Esophagus muscularis mucosa (tissue), 4 donors: ENCODE measurements around the gene PLEKHD1. TPM values are rescaled to one million over a fixed set of nuclear protein-coding genes. Genes with fewer than 3 reads are reported as not detected.

Source experiments
- DNase-seq: peaks from one replicate; pipeline ENCODE4 v3.0.0-alpha.2; 2017; ENCODE audit errors: extremely low spot score
- H3K27ac ChIP-seq, 4 donors: fragments of 200-600 bp; sonication (generic); replicated peaks in 1 of 4; 1 replicate in 3 of 4; 2 replicates in 1 of 4; pipeline ENCODE4 v1.5.1; 2016 to 2019; ENCODE audit warnings: mild to moderate bottlenecking in 1 of 4
- H3K27me3 ChIP-seq, 4 donors: fragments of 200-600 bp; sonication (generic); one replicate each; pipeline versions ENCODE4 v1.5.1 to v1.6.0; 2016 to 2019
- H3K36me3 ChIP-seq, 4 donors: fragments of 200-600 bp; sonication (generic); one replicate each; pipeline ENCODE4 v1.5.1; 2016 to 2019
- H3K4me1 ChIP-seq, 4 donors: fragments of 200-600 bp; sonication (generic); one replicate each; pipeline ENCODE4 v1.5.1; 2016 to 2019
- H3K4me3 ChIP-seq, 4 donors: fragments of 200-600 bp; sonication (generic); 1 replicate in 2 of 4; 2 replicates in 2 of 4; pipeline ENCODE4 v1.5.1; 2016 to 2019; ENCODE audit warnings: mild to moderate bottlenecking in 4 of 4, moderate library complexity in 1 of 4
- H3K9me3 ChIP-seq, 4 donors: fragments of 200-600 bp; sonication (generic); 1 replicate in 3 of 4; 2 replicates in 1 of 4; pipeline ENCODE4 v1.5.1; 2016 to 2019
- CTCF ChIP-seq, 3 experiments: fragments of 200-600 bp in 2 of 3; fragments of 450-650 bp in 1 of 3; sonication (generic) in 2 of 3; IDR thresholded peaks; one replicate each; pipeline ENCODE4 v1.5.1; 2017 to 2019; ENCODE audit warnings: antibody characterized with exemption in 3 of 3, mild to moderate bottlenecking in 2 of 3, moderate library complexity in 1 of 3
- EP300 ChIP-seq: sonication (generic); formaldehyde crosslinking; IDR thresholded peaks from one replicate; pipeline ENCODE4 v1.6.1; 2017; ENCODE audit warnings: antibody characterized with exemption
- POLR2A ChIP-seq: fragments of 450-650 bp; IDR thresholded peaks from one replicate; pipeline ENCODE4 v1.6.1; 2017; ENCODE audit warnings: antibody characterized with exemption, moderate library complexity, mild to moderate bottlenecking, low read depth
- POLR2AphosphoS5 ChIP-seq, 2 donors: sonication (generic); formaldehyde crosslinking; IDR thresholded peaks; one replicate each; pipeline ENCODE4 v1.6.1; 2017; ENCODE audit warnings: antibody characterized with exemption in 2 of 2
- WGBS: methylation state at CpG from one replicate; pipeline ENCODE4 v1.1.5; 2018; 5-methylcytosine and 5-hydroxymethylcytosine counted together
- intact Hi-C: fragments of 100-400 bp; cut with DNase I; formaldehyde crosslinking; loops from one replicate; pipeline ENCODE4 v1.15.1; 2023
- total RNA-seq, 4 donors: library from RNA; depleted of rRNA; stranded (reverse); fragments of >200 nt; gene quantifications; one replicate each; pipeline versions ENCODE4 v1.1.0 to v1.2.1, GENCODE V29; 2016

The PLEKHD1 gene
- total RNA-seq, 4 donors from 2014 or later: 0.17 TPM; not detected in 3

- Histone ChIP-seq H3K4me3 (peak within 1 kb of the TSS; percentile 17 to 62 (median 45)), H3K4me1 (peaks cover 28 to 43% (median 39%) of the 10 kb centered on the region in 4 donors), H3K9me3 (no peaks in the 10 kb centered on the region), H3K36me3 (no peaks in the 10 kb centered on the region), H3K27me3 (peaks cover 0 to 94% (median 54%) of the 10 kb centered on the region in 4 donors), H3K27ac (no peak within 1 kb of the TSS)
- under 1% methylated on average over 21 of the region's 52 CpGs for WGBS
- TF ChIP-seq CTCF (IDR thresholded peaks at IDR 0.05) (peak; percentile 62 to 79 (median 69)), EP300 (no peak), POLR2A (no peak)
- intact Hi-C loops: loop anchor here (5.0 kb wide), 1 partner anchor 37 kb away; no protein-coding TSS in a partner anchor
- no peak for DNase-seq
These were observed 89.9 kb downstream of the PLEKHD1 start, which contains the start of gene CCDC177 for GRCh38 chr14:69574263-69574953. TSS of gene CCDC177 (minus strand) at chr14:69574871. CDS start at chr14:69573622, 1,249 bp downstream.

- Histone ChIP-seq H3K4me3 (peak overlapping the region; percentile 17 to 62 (median 45)), H3K36me3 (no peaks in the 10 kb centered on the region), H3K27ac (no peak overlapping the region), H3K4me1 (peaks cover 28 to 43% (median 39%) of the 10 kb centered on the region in 4 donors), H3K27me3 (peaks cover 0 to 89% (median 51%) of the 10 kb centered on the region in 4 donors), H3K9me3 (no peaks in the 10 kb centered on the region)
- TF ChIP-seq EP300 (no peak), CTCF (IDR thresholded peaks at IDR 0.05) (peak in 1 of 3 experiments; percentile 4)
- intact Hi-C loops: loop anchor here (5.0 kb wide), 1 partner anchor 38 kb away; no protein-coding TSS in a partner anchor
- DNase-seq: no peak
- 51% methylated on average over 5 of the region's 5 CpGs for WGBS
These were observed 90.4 kb downstream of the PLEKHD1 start for GRCh38 chr14:69574954-69575295.

GRCh38 chr14:69579476-69579875 lies 94.9 kb downstream of the PLEKHD1 start:
- 88% methylated on average over 2 of the region's 2 CpGs for WGBS
- H3K36me3 ChIP-seq: no peaks in the 10 kb centered on the region
- peaks cover 4 to 7% (median 5%) of the 10 kb centered on the region in 4 donors for H3K4me1 ChIP-seq
- H3K4me3 ChIP-seq: no peak overlapping the region
- no peak for DNase-seq
- peaks cover 0 to 44% (median 12%) of the 10 kb centered on the region in 4 donors for H3K27me3 ChIP-seq
- H3K9me3 ChIP-seq: no peaks in the 10 kb centered on the region
- intact Hi-C loops: no loop called here
- no peak overlapping the region for H3K27ac ChIP-seq
- TF ChIP-seq POLR2AphosphoS5 (IDR thresholded peaks at IDR 0.05) (no peak), CTCF (IDR thresholded peaks at IDR 0.05) (no peak), EP300 (no peak), POLR2A (no peak)

GRCh38 chr14:69580009-69580577 lies 95.6 kb downstream of the PLEKHD1 start:
- Histone ChIP-seq H3K4me3 (no peak overlapping the region), H3K4me1 (peaks cover 0 to 6% (median 4%) of the 10 kb centered on the region in 4 donors), H3K27me3 (peaks cover 0 to 39% (median 6%) of the 10 kb centered on the region in 4 donors), H3K27ac (no peak overlapping the region), H3K9me3 (no peaks in the 10 kb centered on the region), H3K36me3 (no peaks in the 10 kb centered on the region)
- DNase-seq: no peak
- intact Hi-C loops: no loop called here
- no peak for TF ChIP-seq EP300
- TF ChIP-seq CTCF (IDR thresholded peaks at IDR 0.05): peak in 1 of 3 experiments; percentile 11
- no peak for TF ChIP-seq POLR2A
- TF ChIP-seq POLR2AphosphoS5 (IDR thresholded peaks at IDR 0.05): peak in 1 of 2 donors; percentile 24
- WGBS: 32% methylated on average over 6 of the region's 7 CpGs

Other genes starting within 250 kb of the PLEKHD1 start
- gene GALNT16, start 224.6 kb upstream of the PLEKHD1 start, total RNA-seq: 10 to 100 TPM in 2 of 4 donors, 1 to 10 TPM in 2; 5.8 to 18.4 (median 10.5) TPM
- 10 to 100 TPM; 43.1 to 92.6 (median 64.2) TPM for gene ERH, start 86.4 kb upstream of the PLEKHD1 start, total RNA-seq
- gene SLC39A9, start 86.0 kb upstream of the PLEKHD1 start, total RNA-seq: 10 to 100 TPM; 37.6 to 46.3 (median 42.3) TPM
- gene CCDC177, start 90.1 kb downstream of the PLEKHD1 start, total RNA-seq: not detected
- 10 to 100 TPM; 21.2 to 89.5 (median 43.5) TPM for gene SUSD6, start 126.9 kb downstream of the PLEKHD1 start, total RNA-seq